GM06990 (cell line): Measurements from ENCODE around the gene RHOBTB3.

Experiments
- DNase-seq: peaks from one replicate; pipeline ENCODE4 v3.0.0-alpha.2; 2011; ENCODE audit not compliant: insufficient read length; ENCODE audit errors: extremely low read depth
- H3K27me3 ChIP-seq: replicated peaks from 2 replicates; pipeline ENCODE4 v1.6.0; 2011; ENCODE audit warnings: low read length; ENCODE audit not compliant: control insufficient read depth, insufficient read depth
- H3K36me3 ChIP-seq: 2 replicates; pipeline ENCODE4 v1.5.1; 2011; ENCODE audit warnings: low read length; ENCODE audit not compliant: control insufficient read depth, insufficient read depth
- H3K4me3 ChIP-seq: replicated peaks from 2 replicates; pipeline ENCODE4 v1.5.1; 2011; ENCODE audit warnings: low read depth, mild to moderate bottlenecking, control low read depth, low read length
- TF ChIP-seq, protein P1 (sequence below): IDR thresholded peaks from 2 replicates; pipeline ENCODE4 v1.5.1; 2011; ENCODE audit warnings: low read length, control low read depth, mild to moderate bottlenecking, inconsistent platforms; ENCODE audit not compliant: insufficient read depth, poor library complexity, severe bottlenecking

The RHOBTB3 gene, protein sequence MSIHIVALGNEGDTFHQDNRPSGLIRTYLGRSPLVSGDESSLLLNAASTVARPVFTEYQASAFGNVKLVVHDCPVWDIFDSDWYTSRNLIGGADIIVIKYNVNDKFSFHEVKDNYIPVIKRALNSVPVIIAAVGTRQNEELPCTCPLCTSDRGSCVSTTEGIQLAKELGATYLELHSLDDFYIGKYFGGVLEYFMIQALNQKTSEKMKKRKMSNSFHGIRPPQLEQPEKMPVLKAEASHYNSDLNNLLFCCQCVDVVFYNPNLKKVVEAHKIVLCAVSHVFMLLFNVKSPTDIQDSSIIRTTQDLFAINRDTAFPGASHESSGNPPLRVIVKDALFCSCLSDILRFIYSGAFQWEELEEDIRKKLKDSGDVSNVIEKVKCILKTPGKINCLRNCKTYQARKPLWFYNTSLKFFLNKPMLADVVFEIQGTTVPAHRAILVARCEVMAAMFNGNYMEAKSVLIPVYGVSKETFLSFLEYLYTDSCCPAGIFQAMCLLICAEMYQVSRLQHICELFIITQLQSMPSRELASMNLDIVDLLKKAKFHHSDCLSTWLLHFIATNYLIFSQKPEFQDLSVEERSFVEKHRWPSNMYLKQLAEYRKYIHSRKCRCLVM

DNA sequence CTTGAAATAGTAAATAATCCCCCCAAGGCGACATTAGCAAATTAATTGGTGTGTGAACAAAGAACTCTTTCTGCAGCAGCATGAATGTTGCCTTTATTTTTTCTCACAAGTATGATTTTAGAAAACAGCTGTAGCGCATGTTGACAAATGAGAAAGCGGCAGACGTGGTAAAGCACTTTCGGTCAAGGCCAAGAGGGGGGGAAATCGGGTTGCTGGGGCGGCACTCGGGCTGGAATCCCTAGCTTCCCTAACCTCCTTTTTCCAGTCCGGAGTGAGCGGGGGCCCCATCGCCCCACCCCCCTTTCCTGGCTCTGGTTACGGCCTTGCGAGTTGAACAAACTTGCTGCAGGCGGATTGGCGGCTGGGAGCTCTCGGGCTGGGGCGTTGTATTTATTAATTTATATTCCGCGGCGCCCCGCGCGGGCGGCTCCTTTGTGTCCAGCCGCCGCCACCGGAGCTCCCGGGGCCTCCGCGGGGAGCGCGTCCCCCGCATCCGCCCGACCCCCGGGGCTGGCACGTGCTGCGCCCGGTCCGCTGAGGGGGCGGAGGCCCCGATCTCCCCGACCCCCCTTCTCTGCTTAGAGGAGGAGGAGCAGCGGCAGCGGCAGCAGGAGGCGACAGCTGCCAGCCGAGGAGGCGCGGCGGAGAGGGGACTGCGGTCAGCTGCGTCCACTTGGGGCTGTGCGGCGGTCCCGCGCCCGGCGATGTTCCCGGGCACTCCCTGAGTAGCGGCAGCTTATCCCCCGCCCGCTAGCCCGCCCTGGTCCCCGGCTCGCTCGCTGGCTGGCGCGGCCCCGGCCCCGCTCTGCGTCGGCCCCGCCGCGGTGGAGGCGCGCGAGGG, at the start of gene RHOBTB3:
Gene RHOBTB3 (plus strand): TSS at position 607 of the 841 bp plus-strand sequence. CDS start 347 bp downstream, outside the sequence.
- no peaks in the 10 kb centered on the region for H3K27me3 ChIP-seq

DNA sequence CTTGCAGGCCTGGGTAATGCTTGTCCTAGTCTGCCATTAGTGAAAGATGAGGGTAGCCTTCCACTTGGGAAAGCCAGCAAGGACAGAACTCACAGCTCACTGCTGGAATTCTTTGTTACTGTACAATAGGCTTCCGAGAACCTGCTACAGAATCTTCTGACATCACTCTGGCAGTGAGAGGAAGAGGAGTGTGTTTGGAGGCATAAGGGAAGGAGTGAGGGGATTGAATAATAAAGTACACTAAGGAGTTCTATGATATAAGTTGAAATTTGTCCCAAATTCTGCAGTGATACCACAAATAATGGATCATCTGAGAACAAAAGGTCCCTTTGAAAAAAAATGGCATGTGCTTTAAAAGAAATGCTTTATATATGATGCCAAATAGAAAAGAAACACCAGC, 48.2 kb upstream of the RHOBTB3 start, which contains the start of gene SPATA9:
Gene SPATA9 (minus strand): TSS at position 101 of the 400 bp plus-strand sequence. CDS start 137 bp downstream, outside the sequence.
- H3K4me3 ChIP-seq, result no peak within 1 kb of the TSS
- no peak for DNase-seq
- H3K27me3 ChIP-seq, result peaks cover 1% of the 10 kb centered on the region; the same call in 1 of the 2 replicates
- no peaks in the 10 kb centered on the region for H3K36me3 ChIP-seq
- TF ChIP-seq, protein P1, sequence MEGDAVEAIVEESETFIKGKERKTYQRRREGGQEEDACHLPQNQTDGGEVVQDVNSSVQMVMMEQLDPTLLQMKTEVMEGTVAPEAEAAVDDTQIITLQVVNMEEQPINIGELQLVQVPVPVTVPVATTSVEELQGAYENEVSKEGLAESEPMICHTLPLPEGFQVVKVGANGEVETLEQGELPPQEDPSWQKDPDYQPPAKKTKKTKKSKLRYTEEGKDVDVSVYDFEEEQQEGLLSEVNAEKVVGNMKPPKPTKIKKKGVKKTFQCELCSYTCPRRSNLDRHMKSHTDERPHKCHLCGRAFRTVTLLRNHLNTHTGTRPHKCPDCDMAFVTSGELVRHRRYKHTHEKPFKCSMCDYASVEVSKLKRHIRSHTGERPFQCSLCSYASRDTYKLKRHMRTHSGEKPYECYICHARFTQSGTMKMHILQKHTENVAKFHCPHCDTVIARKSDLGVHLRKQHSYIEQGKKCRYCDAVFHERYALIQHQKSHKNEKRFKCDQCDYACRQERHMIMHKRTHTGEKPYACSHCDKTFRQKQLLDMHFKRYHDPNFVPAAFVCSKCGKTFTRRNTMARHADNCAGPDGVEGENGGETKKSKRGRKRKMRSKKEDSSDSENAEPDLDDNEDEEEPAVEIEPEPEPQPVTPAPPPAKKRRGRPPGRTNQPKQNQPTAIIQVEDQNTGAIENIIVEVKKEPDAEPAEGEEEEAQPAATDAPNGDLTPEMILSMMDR, result no peak

More for the DNA sequence above, at the start of gene RHOBTB3:
- peak within 1 kb of the TSS; percentile 81 for H3K4me3 ChIP-seq
- TF ChIP-seq, protein P1, result no peak
- H3K36me3 ChIP-seq, result no peaks in the 10 kb centered on the region
- DNase-seq, result peak; percentile 71

DNA sequence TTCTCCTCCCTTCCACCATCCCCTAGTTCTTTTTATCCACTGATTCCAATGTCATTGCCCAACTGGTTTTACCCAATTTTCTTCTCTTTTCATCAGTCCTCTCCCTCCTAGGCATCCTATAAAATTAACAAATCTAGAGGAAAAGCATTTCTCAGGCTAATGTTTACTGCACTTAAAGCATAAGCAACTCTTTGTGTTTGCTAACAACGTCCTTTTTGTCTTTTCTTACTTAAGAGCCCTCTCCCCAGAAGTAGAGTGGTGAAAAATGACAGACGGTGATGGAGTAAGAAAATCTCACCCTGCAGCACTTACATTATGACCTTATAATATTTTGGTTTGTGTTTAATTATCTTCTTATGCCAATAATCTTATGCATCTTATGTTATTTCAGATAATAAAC, 46.8 kb upstream of the RHOBTB3 start:
- no peaks in the 10 kb centered on the region for H3K36me3 ChIP-seq
- no peak overlapping the region for H3K4me3 ChIP-seq
- DNase-seq, result no peak
- TF ChIP-seq, protein P1, result no peak
- peaks cover 1% of the 10 kb centered on the region; the same call in 1 of the 2 replicates for H3K27me3 ChIP-seq

DNA sequence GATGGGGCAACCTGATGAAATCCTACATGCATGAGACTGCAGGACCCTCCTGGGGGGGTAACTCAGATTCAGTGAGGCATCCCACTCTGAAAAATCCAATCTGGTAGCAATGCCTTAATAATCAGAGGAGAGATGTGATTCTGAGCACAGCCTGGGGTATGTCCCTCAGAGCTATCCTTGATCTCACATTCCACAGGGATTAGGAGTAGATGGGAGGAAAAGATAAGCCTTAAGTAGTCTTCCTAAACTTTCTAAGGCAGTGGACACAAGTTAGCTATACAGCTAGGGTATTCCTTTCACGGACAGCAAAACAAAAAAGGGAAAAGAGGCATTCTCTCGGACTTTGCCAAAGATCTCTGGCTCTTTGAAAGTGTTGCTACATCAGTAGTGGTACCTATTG, 44.5 kb upstream of the RHOBTB3 start:
- H3K27me3 ChIP-seq, result peaks cover 1% of the 10 kb centered on the region; the same call in 1 of the 2 replicates
- no peaks in the 10 kb centered on the region for H3K36me3 ChIP-seq
- TF ChIP-seq, protein P1, result no peak
- H3K4me3 ChIP-seq, result no peak overlapping the region
- no peak for DNase-seq

DNA sequence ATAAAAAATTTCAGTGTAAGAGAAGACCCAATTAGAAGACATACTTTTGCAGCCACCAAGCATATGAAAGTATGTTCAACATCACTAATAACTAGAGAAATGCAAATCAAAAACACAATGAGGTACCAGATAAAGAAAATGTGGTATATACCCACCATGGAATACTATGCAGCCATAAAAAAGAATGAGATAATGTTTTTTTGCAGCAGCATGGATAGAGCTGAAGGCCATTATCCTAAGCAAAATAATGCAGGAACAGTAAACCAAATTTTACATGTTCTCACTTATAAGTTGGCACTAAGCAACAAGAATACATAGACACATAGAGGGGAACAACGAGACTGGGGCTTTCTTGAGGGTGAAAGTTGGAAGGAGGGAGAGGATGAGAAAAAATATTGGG, 41.5 kb upstream of the RHOBTB3 start:
- no peaks in the 10 kb centered on the region for H3K27me3 ChIP-seq
- H3K4me3 ChIP-seq, result no peak overlapping the region
- no peak for DNase-seq
- TF ChIP-seq, protein P1, result no peak
- no peaks in the 10 kb centered on the region for H3K36me3 ChIP-seq
